CD4-positive, alpha-beta T cell (primary cell): ENCODE data around the gene STX8. TPM values are rescaled to one million over a fixed set of nuclear protein-coding genes. Genes with fewer than 3 reads are reported as not detected.

Source experiments
- ATAC-seq: fragments of 200-7000 bp; cut with Tn5 transposase; one replicate; pipeline ENCODE4 v1.10.0; 2022; ENCODE audit warnings: mild to moderate bottlenecking; ENCODE audit not compliant: poor library complexity
- CTCF ChIA-PET: fragments of 350-600 bp; sonication (Branson Sonifier 250); formaldehyde crosslinking; loops from one replicate; lab custom pipeline; 2021; ENCODE audit warnings: antibody characterized with exemption, inconsistent platforms; lab: Charles Lee
- POLR2A ChIA-PET: fragments of 350-600 bp; sonication (Branson Sonifier 250); formaldehyde crosslinking; loops from one replicate; lab custom pipeline; 2021; ENCODE audit warnings: antibody characterized with exemption, inconsistent platforms; lab: Charles Lee
- DNase-seq, 14 experiments: peaks; one replicate each; pipeline ENCODE4 v3.0.0-alpha.2; 2013 to 2020; ENCODE audit warnings: mixed read lengths in 2 of 14
- H3K27ac ChIP-seq, 2 donors: one replicate each; pipeline versions ENCODE4 v1.5.1 to v1.7.0; 2013; ENCODE audit warnings: low read length in 2 of 2, low read depth in 1 of 2, mild to moderate bottlenecking in 1 of 2
- H3K27me3 ChIP-seq, 2 experiments: 1 replicate in 1 of 2; 2 replicates in 1 of 2; pipeline versions ENCODE4 v1.6.1 to v1.7.0; 2013; ENCODE audit warnings: low read length in 2 of 2, control low read depth in 1 of 2, mild to moderate bottlenecking in 1 of 2, moderate library complexity in 1 of 2; ENCODE audit not compliant: insufficient read depth in 2 of 2, control insufficient read depth in 1 of 2
- H3K36me3 ChIP-seq: one replicate; pipeline ENCODE4 v1.6.1; 2013; ENCODE audit warnings: low read length, control low read depth; ENCODE audit not compliant: insufficient read depth
- H3K4me1 ChIP-seq: one replicate; pipeline ENCODE4 v1.6.1; 2013; ENCODE audit warnings: low read length, control low read depth; ENCODE audit not compliant: insufficient read depth
- H3K4me3 ChIP-seq: one replicate; pipeline ENCODE4 v1.5.1; 2013; ENCODE audit warnings: mild to moderate bottlenecking, low read length, moderate library complexity
- H3K9me3 ChIP-seq, 2 experiments: 1 replicate in 1 of 2; 2 replicates in 1 of 2; pipeline versions ENCODE4 v1.6.1 to v1.7.0; 2013; ENCODE audit warnings: low read length in 2 of 2, mild to moderate bottlenecking in 2 of 2, control low read depth in 1 of 2, moderate library complexity in 1 of 2; ENCODE audit not compliant: control insufficient read depth in 1 of 2, insufficient read depth in 1 of 2
- H3K27ac Mint-ChIP-seq: one replicate; pipeline ENCODE4 v1.8.0; 2020; ENCODE audit warnings: mixed read lengths
- H3K27me3 Mint-ChIP-seq: one replicate; pipeline ENCODE4 v1.8.0; 2021; ENCODE audit warnings: mixed read lengths
- H3K36me3 Mint-ChIP-seq: one replicate; pipeline ENCODE4 v1.8.0; 2021; ENCODE audit warnings: low read depth, mixed read lengths
- H3K4me1 Mint-ChIP-seq: one replicate; pipeline ENCODE4 v1.8.0; 2021; ENCODE audit warnings: low read depth, mixed read lengths
- H3K4me3 Mint-ChIP-seq: one replicate; pipeline ENCODE4 v1.8.0; 2020; ENCODE audit warnings: mild to moderate bottlenecking, mixed read lengths
- H3K9me3 Mint-ChIP-seq: one replicate; pipeline ENCODE4 v1.8.0; 2020; ENCODE audit warnings: mixed read lengths
- intact Hi-C, 2 experiments: fragments of 100-400 bp; cut with DNase I in 1 of 2; cut with micrococcal nuclease in 1 of 2; formaldehyde crosslinking; loops; one replicate each; pipeline versions ENCODE4 v1.15.1 to v1.9.0; 2023 to 2025; cut with DNase I, micrococcal nuclease
- total RNA-seq, 174 experiments: library from RNA in 2 of 174; stranded (reverse) in 2 of 174; gene quantifications; one replicate each; pipeline ENCODE4 v1.2.3 and lab custom pipeline; 2021 to 2026
- TF ChIP-seq, protein P1 (sequence below): fragments of 200-600 bp; IDR thresholded peaks from one replicate; pipeline ENCODE4 v1.8.0; 2022; ENCODE audit warnings: antibody characterized with exemption, mild to moderate bottlenecking

STX8 gene
- total RNA-seq, 2 experiments from 2014 or later, result 52.2 to 63.2 TPM

DNA sequence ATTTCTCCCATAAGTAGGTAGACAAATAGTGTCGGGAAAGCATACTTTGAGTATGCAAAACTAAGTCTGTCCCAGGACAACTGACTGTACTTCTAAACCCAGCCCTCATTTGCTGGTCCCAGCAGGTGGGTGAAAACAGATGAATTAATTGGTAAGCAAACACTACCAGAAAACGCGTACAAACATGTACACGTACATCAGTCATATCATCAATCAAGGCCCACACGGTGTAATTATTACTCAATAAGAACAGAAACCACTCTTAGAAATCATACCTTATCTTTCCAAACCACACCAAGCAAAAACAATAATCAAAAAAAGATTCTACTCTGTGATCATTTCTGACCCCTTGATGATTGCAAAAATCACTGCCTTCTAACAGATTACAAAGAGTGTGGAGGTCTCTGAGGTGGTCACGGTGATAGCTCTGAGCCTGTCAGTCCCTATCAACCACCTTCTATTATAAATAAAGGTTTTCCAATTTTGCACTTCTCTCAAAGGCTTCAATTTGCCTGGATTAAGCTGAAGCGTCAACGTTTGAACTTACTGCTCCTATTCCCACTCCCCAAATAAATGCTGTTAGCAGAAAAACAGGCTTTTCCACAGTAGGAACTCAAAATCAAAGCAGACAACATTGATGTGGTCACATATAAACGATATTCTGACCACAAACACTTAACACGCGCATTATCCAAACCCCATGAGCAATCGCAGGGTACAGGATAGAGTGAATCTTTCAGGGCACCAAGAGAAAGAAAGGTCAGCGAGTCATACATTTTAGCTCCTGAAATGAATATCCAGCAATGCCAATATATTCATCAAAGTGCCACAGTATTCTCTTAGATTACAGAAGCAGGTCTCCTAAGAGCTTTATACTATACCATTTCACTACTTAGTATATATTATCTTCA lies 211.9 kb downstream of the STX8 start:
- ChIA-PET CTCF (no interaction called here), POLR2A (no interaction called here)
- no peak overlapping the region for H3K27ac Mint-ChIP-seq
- no peaks in the 10 kb centered on the region for H3K9me3 Mint-ChIP-seq
- Histone ChIP-seq H3K36me3 (no peaks in the 10 kb centered on the region), H3K27ac (no peak overlapping the region), H3K4me1 (no peaks in the 10 kb centered on the region), H3K4me3 (no peak overlapping the region), H3K27me3 (no peaks in the 10 kb centered on the region), H3K9me3 (no peaks in the 10 kb centered on the region)
- TF ChIP-seq, protein P1, sequence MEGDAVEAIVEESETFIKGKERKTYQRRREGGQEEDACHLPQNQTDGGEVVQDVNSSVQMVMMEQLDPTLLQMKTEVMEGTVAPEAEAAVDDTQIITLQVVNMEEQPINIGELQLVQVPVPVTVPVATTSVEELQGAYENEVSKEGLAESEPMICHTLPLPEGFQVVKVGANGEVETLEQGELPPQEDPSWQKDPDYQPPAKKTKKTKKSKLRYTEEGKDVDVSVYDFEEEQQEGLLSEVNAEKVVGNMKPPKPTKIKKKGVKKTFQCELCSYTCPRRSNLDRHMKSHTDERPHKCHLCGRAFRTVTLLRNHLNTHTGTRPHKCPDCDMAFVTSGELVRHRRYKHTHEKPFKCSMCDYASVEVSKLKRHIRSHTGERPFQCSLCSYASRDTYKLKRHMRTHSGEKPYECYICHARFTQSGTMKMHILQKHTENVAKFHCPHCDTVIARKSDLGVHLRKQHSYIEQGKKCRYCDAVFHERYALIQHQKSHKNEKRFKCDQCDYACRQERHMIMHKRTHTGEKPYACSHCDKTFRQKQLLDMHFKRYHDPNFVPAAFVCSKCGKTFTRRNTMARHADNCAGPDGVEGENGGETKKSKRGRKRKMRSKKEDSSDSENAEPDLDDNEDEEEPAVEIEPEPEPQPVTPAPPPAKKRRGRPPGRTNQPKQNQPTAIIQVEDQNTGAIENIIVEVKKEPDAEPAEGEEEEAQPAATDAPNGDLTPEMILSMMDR, result no peak
- H3K4me1 Mint-ChIP-seq, result no peaks in the 10 kb centered on the region
- no peaks in the 10 kb centered on the region for H3K27me3 Mint-ChIP-seq
- ATAC-seq (no peak), DNase-seq (no peak)
- no peaks in the 10 kb centered on the region for H3K36me3 Mint-ChIP-seq
- intact Hi-C loops, result no loop called here
- H3K4me3 Mint-ChIP-seq, result no peak overlapping the region

GRCh38 chr17:9361188-9361955 lies 214.2 kb downstream of the STX8 start:
- H3K27me3 Mint-ChIP-seq, result no peaks in the 10 kb centered on the region

DNA sequence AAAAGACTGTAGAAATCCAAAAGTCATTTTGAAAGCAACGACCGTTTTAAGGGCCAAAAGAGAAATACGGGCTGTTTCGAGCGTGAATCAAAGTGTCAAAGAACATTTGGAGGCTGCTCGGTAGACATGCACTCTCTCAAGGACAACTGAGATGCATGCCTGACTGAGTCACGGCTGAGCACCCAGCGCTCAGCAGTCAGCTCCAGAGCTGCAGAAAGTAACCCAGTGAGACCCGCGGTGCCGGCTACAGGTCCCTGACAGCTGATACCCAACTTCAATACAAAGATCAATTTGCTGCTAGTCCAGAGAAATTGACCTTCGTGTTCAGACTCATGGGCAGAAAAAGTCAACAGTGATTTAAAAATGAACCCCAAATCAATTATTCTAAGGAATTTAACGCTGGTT lies 214.9 kb downstream of the STX8 start:
- no peak overlapping the region for H3K27ac ChIP-seq
- POLR2A ChIA-PET, result no interaction called here
- H3K9me3 Mint-ChIP-seq, result no peaks in the 10 kb centered on the region
- H3K9me3 ChIP-seq, result no peaks in the 10 kb centered on the region
- H3K27ac Mint-ChIP-seq, result no peak overlapping the region
- H3K36me3 Mint-ChIP-seq, result no peaks in the 10 kb centered on the region
- CTCF ChIA-PET, result interaction anchor here (0.5 kb wide), 1 partner anchor 359 kb away, joined by 3 read pairs; no protein-coding TSS in a partner anchor
- ATAC-seq (no peak), DNase-seq (no peak)
- no peaks in the 10 kb centered on the region for H3K4me1 Mint-ChIP-seq
- no peaks in the 10 kb centered on the region for H3K4me1 ChIP-seq
- TF ChIP-seq, protein P1, result no peak
- H3K4me3 Mint-ChIP-seq, result no peak overlapping the region
- H3K36me3 ChIP-seq, result no peaks in the 10 kb centered on the region
- H3K27me3 ChIP-seq, result no peaks in the 10 kb centered on the region
- no peaks in the 10 kb centered on the region for H3K27me3 Mint-ChIP-seq
- H3K4me3 ChIP-seq, result no peak overlapping the region
- intact Hi-C loops, result no loop called here

More at GRCh38 chr17:9361188-9361955, 214.2 kb downstream of the STX8 start:
- CTCF ChIA-PET, result interaction anchor here (0.5 kb wide), 1 partner anchor 359 kb away, joined by 3 read pairs; no protein-coding TSS in a partner anchor
- Histone ChIP-seq H3K36me3 (no peaks in the 10 kb centered on the region), H3K27me3 (no peaks in the 10 kb centered on the region), H3K9me3 (no peaks in the 10 kb centered on the region), H3K4me1 (no peaks in the 10 kb centered on the region), H3K27ac (no peak overlapping the region), H3K4me3 (no peak overlapping the region)
- Mint-ChIP-seq H3K36me3 (no peaks in the 10 kb centered on the region), H3K4me3 (no peak overlapping the region), H3K27ac (no peak overlapping the region), H3K4me1 (no peaks in the 10 kb centered on the region), H3K9me3 (no peaks in the 10 kb centered on the region)
- POLR2A ChIA-PET, result no interaction called here
- TF ChIP-seq, protein P1, result no peak
- ATAC-seq (no peak), DNase-seq (no peak)
- intact Hi-C loops, result no loop called here
